ENCODE data around the gene HSPB7. TPM values are rescaled to one million over a fixed set of nuclear protein-coding genes. Genes with fewer than 3 reads are reported as not detected.
"Not testable (repeated sequence)": the region's sequence is repeated elsewhere in the genome, so short reads cannot be mapped to it uniquely, and the experiment has no call there.

HSPB7 gene
- total RNA-seq, 2 donors from 2014 or later: 11.4 to 20.4 TPM

DNA sequence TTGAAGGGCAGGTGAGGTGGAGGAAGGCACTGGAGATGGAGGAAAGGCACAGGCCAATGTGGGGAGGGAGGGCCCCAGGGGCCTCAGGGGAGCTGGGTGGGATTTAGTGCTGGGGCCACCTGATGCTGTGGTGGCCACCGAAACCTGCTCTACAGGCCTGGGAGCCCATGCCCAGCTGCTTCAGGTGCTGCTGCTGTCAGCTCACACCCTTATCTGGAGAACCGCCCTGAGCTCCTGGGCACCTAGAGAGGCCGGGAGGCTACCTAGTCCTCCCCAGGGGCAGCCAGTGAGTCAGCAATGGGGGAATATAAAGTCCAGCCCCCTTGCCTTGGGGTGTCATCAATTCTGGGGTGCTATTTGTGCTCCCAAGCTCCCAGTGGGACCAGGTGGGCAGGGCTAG lies 43.4 kb upstream of the HSPB7 start:
- WGBS: 70% methylated on average over 3 of the region's 3 CpGs
- Histone ChIP-seq H3K27ac (no peak overlapping the region), H3K4me1 (replicated peaks) (no peaks in the 10 kb centered on the region), H3K27me3 (replicated peaks; ENCODE audit: insufficient read depth) (no peaks in the 10 kb centered on the region), H3K36me3 (no peaks in the 10 kb centered on the region), H3K4me3 (no peak overlapping the region), H3K9me3 (no peaks in the 10 kb centered on the region)
- no peak for DNase-seq (ENCODE audit: low spot score)
- TF ChIP-seq POLR2A (IDR thresholded peaks at IDR 0.05): no peak
- no peak for TF ChIP-seq POLR2AphosphoS5 (IDR thresholded peaks at IDR 0.05)
- TF ChIP-seq, protein P1, sequence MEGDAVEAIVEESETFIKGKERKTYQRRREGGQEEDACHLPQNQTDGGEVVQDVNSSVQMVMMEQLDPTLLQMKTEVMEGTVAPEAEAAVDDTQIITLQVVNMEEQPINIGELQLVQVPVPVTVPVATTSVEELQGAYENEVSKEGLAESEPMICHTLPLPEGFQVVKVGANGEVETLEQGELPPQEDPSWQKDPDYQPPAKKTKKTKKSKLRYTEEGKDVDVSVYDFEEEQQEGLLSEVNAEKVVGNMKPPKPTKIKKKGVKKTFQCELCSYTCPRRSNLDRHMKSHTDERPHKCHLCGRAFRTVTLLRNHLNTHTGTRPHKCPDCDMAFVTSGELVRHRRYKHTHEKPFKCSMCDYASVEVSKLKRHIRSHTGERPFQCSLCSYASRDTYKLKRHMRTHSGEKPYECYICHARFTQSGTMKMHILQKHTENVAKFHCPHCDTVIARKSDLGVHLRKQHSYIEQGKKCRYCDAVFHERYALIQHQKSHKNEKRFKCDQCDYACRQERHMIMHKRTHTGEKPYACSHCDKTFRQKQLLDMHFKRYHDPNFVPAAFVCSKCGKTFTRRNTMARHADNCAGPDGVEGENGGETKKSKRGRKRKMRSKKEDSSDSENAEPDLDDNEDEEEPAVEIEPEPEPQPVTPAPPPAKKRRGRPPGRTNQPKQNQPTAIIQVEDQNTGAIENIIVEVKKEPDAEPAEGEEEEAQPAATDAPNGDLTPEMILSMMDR (IDR thresholded peaks at IDR 0.05): no peak
- intact Hi-C loops (cut with DNase I): no loop called here

DNA sequence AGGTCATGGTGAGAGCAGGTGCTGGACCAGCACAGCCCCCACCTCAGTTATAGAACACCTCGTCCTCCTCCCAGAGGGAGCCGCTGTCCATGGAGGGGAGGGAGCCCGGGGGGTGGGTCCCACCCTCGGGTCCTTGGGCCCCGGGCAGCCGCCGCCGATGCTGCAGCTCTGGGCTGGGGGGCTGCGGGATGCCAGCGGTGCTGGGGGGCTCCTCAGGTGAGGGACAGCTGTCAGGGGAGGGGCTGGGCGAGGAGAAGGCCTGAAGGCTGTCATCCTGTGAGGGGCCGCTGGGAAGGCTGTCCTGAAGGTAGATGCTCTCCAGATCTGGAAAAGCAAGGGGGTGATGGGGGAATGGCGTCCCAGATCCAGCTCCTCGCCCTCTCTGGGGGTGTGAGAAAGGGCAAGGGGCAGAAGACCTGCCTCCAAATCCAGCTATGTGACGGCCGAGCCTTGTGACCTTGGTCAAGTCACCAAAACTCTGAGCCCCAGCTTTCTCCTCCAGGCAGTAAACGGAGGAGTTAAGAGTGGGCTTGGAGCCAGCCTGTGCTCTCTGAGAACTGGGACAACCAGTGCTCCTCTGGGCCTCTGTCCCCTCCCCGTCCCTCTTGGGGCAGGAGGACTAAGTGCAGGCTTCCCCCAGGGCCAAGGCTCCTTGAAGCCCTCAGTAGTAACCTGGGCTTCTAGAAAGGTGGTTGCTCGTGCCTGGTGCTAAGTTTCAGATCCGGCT lies 40.7 kb upstream of the HSPB7 start:
- H3K27me3 ChIP-seq (replicated peaks; ENCODE audit: insufficient read depth); DNase-seq (ENCODE audit: low spot score); H3K36me3 ChIP-seq; H3K9me3 ChIP-seq; H3K4me1 ChIP-seq (replicated peaks); H3K27ac ChIP-seq; H3K4me3 ChIP-seq: not testable (repeated sequence)
- intact Hi-C loops (cut with DNase I): loop anchor here (5.0 kb wide), 1 partner anchor 51 kb away; no protein-coding TSS in a partner anchor
- 79% methylated on average over 12 of the region's 20 CpGs for WGBS

DNA sequence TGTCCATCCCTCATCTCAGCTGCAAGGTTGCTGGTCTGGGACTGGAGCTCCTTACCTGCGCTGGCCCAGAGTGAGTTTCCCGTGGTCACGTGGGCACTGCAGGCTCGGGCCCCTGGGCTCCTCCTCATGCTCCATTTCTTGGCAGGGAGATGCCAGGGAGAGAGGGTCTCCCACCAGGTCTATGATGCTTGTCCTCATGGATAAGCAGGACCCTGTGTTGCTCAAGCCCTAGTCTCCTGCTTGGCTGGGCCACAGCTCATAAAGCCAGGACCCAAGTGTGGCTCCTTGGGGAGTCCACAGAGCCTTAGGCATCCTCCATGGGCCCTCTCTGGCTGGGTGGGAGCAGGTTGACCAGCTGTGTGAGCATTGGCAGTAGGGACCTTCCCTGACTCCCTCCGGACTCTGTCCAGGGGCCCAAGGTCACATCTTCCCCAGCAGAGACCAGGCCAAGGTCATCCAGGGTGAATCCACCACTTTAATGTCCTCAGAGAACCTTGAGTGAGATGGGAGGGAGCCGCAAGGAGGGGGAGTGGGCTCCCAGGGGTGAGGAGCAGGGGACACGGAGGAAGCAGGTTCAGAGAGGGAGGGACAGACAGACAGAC lies 39.6 kb upstream of the HSPB7 start:
- H3K9me3 ChIP-seq; H3K4me3 ChIP-seq; H3K4me1 ChIP-seq (replicated peaks); DNase-seq (ENCODE audit: low spot score); H3K27ac ChIP-seq; H3K27me3 ChIP-seq (replicated peaks; ENCODE audit: insufficient read depth); H3K36me3 ChIP-seq: not testable (repeated sequence)
- intact Hi-C loops (cut with DNase I): loop anchor here (5.0 kb wide), 1 partner anchor 50 kb away; no protein-coding TSS in a partner anchor
- WGBS: 81% methylated on average over 7 of the region's 7 CpGs

DNA sequence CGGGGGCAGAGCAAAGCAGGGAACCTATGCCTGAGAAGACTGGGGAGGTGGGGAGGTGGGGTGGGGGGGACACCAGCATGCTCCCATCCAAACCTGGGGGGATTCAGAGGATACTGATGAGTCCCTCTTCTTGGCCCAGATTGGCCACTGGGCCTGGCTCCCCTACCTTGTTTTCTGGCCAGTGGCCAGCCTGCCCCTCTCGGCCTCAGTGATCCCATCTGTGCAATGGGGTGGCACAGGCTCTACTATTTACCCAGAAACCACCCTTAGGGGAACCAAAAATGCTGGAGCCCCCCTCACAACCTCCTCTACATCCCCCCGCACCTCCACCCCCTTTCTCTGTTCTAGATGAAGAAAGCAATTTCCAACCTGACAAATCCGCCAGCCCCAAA lies 38.7 kb upstream of the HSPB7 start:
- not testable (repeated sequence) for H3K36me3 ChIP-seq; DNase-seq (ENCODE audit: low spot score); H3K27me3 ChIP-seq (replicated peaks; ENCODE audit: insufficient read depth); H3K9me3 ChIP-seq; H3K27ac ChIP-seq; H3K4me1 ChIP-seq (replicated peaks); H3K4me3 ChIP-seq
- intact Hi-C loops (cut with DNase I): loop anchor here (5.0 kb wide), 1 partner anchor 49 kb away; no protein-coding TSS in a partner anchor
- 58% methylated on average over 3 of the region's 4 CpGs for WGBS

DNA sequence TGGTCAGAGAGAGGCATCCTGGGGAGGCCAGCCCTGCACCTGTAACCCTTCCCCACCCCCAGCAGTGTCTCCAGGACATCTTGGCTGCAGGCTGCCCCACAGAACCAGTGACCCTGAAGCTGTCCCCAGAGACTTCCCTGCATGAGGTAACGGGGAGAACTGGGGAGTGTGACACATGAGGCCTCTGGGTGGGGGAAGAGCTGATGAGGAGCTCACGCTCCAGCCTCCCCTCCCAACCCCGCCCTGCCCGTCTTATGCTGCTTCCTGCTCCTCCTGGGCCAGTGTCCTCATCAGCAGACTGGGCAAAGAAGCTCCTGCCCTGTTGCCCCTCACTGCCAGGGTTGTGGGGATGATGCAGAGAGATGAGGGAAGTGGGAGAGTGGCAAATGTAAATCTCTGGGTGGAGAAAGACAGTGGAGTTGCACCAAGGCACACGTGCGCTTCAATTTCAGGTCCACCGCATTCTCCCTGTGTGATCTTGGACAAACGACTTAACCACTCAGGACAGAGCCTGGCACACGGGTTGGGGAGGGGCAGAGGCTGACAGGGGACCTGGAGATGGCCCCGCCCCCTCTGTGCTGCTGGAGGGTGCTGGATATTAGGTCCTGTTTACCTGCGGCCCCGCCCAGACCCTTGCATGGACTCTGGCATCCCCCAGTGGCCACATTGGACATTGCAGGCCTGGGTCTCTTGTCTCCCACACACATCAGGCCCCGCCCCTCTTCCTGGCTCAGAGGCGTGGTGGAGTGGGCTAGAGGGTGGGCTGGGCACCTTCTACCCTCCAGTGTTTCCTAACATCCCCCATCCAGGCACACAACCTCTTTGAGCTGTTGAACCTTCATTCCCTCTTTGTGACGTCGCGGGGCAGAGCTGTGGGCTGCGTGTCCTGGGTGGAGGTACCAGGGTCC lies 38.0 kb upstream of the HSPB7 start:
- Histone ChIP-seq H3K27me3 (replicated peaks; ENCODE audit: insufficient read depth) (no peaks in the 10 kb centered on the region), H3K4me3 (no peak overlapping the region), H3K9me3 (no peaks in the 10 kb centered on the region), H3K27ac (no peak overlapping the region), H3K4me1 (replicated peaks) (no peaks in the 10 kb centered on the region), H3K36me3 (no peaks in the 10 kb centered on the region)
- 38% methylated on average over 18 of the region's 18 CpGs for WGBS
- no peak for TF ChIP-seq POLR2A (IDR thresholded peaks at IDR 0.05)
- TF ChIP-seq POLR2AphosphoS5 (IDR thresholded peaks at IDR 0.05): no peak
- TF ChIP-seq, protein P1 (IDR thresholded peaks at IDR 0.05): peak; percentile 71 to 98 (median 93)
- intact Hi-C loops (cut with DNase I): loop anchor here (5.0 kb wide), 1 partner anchor 49 kb away; no protein-coding TSS in a partner anchor
- peak; percentile 79 for DNase-seq (ENCODE audit: low spot score)

All from prostate gland (tissue), 2 donors.